NOMO-1 (cell line): ENCODE measurements around the gene OR2T1.
"Not testable (repeated sequence)": the region's sequence is repeated elsewhere in the genome, so short reads cannot be mapped to it uniquely, and the experiment has no call there.

Experiments used
- DNase-seq, 2 experiments: peaks; one replicate each; lab custom pipeline; 2025; ENCODE audit not compliant: unreplicated experiment in 2 of 2; lab: John Stamatoyannopoulos, UW

Gene OR2T1

GRCh38 chr1:248402748-248403147, at the start of gene OR2T1:
Gene OR2T1 (plus strand): TSS chr1:248403048. CDS start chr1:248406148, 3,100 bp downstream.
- DNase-seq = no peak

- no peak for DNase-seq
Observed at GRCh38 chr1:248359415-248359814, 43.4 kb upstream of the OR2T1 start.

- DNase-seq = no peak
Observed at GRCh38 chr1:248361121-248361715, 41.6 kb upstream of the OR2T1 start, which contains the start of gene OR2T4. Gene OR2T4 (plus strand): TSS chr1:248361665. CDS start chr1:248361665, 0 bp downstream.

- no peak for DNase-seq
Observed at GRCh38 chr1:248366609-248367008, 36.2 kb upstream of the OR2T1 start.

GRCh38 chr1:248372394-248372793, 30.5 kb upstream of the OR2T1 start:
- no peak for DNase-seq

- no peak for DNase-seq
Observed at GRCh38 chr1:248373761-248374160, 29.1 kb upstream of the OR2T1 start.

GRCh38 chr1:248375446-248375845, 27.4 kb upstream of the OR2T1 start, which contains the start of gene OR2T6:
Gene OR2T6 (plus strand): TSS chr1:248375746. CDS start chr1:248387609, 11,863 bp downstream.
- DNase-seq = no peak

- no peak for DNase-seq
Observed at GRCh38 chr1:248376916-248377315, 25.9 kb upstream of the OR2T1 start.

- no peak for DNase-seq
Observed at GRCh38 chr1:248380854-248381253, 22.0 kb upstream of the OR2T1 start.

- no peak for DNase-seq
Observed at GRCh38 chr1:248388426-248388825, 14.4 kb upstream of the OR2T1 start.

- DNase-seq = no peak
Observed at GRCh38 chr1:248393050-248393449, 9.8 kb upstream of the OR2T1 start.

GRCh38 chr1:248404024-248404423, 1.2 kb downstream of the OR2T1 start:
- DNase-seq = no peak

- DNase-seq = no peak
Observed at GRCh38 chr1:248406721-248407692, 4.2 kb downstream of the OR2T1 start.

- no peak for DNase-seq
Observed at GRCh38 chr1:248416226-248416625, 13.4 kb downstream of the OR2T1 start.

- no peak for DNase-seq
Observed at GRCh38 chr1:248417854-248418253, 15.0 kb downstream of the OR2T1 start.

GRCh38 chr1:248421384-248421783, 18.5 kb downstream of the OR2T1 start:
- no peak for DNase-seq

GRCh38 chr1:248427526-248428191, 24.8 kb downstream of the OR2T1 start:
- DNase-seq = not testable (repeated sequence)

GRCh38 chr1:248428192-248428533, 25.3 kb downstream of the OR2T1 start:
- not testable (repeated sequence) for DNase-seq

- not testable (repeated sequence) for DNase-seq
Observed at GRCh38 chr1:248431683-248432082, 28.8 kb downstream of the OR2T1 start.

GRCh38 chr1:248432201-248432600, 29.4 kb downstream of the OR2T1 start:
- DNase-seq = not testable (repeated sequence)

- DNase-seq = not testable (repeated sequence)
Observed at GRCh38 chr1:248433811-248434415, 31.1 kb downstream of the OR2T1 start.
